ENCODE results near the gene NUTM1. TPM values are rescaled to one million over a fixed set of nuclear protein-coding genes. Genes with fewer than 3 reads are reported as not detected.
"Not testable (repeated sequence)": the region's sequence is repeated elsewhere in the genome, so short reads cannot be mapped to it uniquely, and the experiment has no call there.

Gene NUTM1
- polyA plus RNA-seq, 1 experiment, result not detected

DNA sequence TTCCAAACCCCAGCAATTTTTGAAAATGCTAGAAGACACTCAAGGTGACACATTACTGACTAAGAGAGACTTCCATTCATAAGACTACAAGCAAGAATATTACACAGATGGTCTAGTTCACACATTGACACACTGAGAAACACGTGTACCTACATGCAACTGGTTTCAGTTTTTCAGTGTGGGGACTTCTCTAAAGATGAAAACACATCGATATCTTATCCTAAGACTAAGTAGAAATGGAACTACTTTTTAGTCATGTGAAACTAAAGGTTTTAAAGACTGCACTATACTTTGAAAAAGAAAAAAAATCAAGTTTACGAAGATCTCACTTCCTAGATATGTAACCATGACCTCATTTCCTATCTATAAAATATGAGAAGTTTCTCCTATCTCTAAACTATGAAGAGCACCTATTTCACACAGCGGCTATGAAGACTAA lies 60.1 kb downstream of the NUTM1 start:
- DNase-seq (ENCODE audit: low read depth, low spot score); H3K9me3 ChIP-seq (ENCODE audit: control insufficient read depth, insufficient read depth, low read length); H3K27me3 ChIP-seq (ENCODE audit: control insufficient read depth, insufficient read depth, low read length); CTCF ChIA-PET; H3K27ac ChIP-seq (ENCODE audit: low read depth, low read length); POLR2A ChIA-PET; H3K4me3 ChIP-seq (ENCODE audit: low read depth, low read length): not testable (repeated sequence)

DNA sequence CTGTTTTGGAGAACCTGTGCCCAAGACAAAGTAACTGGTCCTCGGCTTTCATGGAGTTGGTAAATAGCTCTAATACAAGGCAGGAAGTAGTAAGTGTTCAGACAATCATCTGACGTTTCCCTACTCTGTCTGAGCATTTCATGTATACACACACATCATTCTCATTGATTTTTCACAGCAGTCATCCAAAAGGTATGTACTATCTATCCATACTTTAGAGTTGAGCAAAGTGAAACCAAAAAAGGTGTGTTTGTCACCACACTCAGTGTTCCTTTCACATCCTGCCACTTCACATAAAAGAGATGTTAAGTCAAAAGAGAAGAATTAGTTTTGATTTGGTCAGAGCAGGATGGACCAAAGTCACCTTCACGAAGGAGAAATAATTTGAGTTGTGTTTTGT lies 60.8 kb downstream of the NUTM1 start:
- POLR2A ChIA-PET; CTCF ChIA-PET; H3K27ac ChIP-seq (ENCODE audit: low read depth, low read length): not testable (repeated sequence)

More for the DNA sequence above, 60.8 kb downstream of the NUTM1 start:
- H3K4me3 ChIP-seq (ENCODE audit: low read depth, low read length); H3K27me3 ChIP-seq (ENCODE audit: control insufficient read depth, insufficient read depth, low read length); H3K9me3 ChIP-seq (ENCODE audit: control insufficient read depth, insufficient read depth, low read length); DNase-seq (ENCODE audit: low read depth, low spot score): not testable (repeated sequence)

Small RNA genes within 50 kb of the gene (small RNA-seq; reads per million reads assigned to genes)
- gene MIR1233-1 (ENCODE audit: insufficient read length, low read depth), result not detected
- gene RF00019 (ENCODE audit: insufficient read length, low read depth), result not detected

Other genes with a start within 250 kb of the NUTM1 start
- gene EMC7, start 241.5 kb upstream of the NUTM1 start, polyA plus RNA-seq (2011; rRNA removed), result 86.9 and 116 TPM in 2 replicates
- gene PGBD4, start 241.2 kb upstream of the NUTM1 start, polyA plus RNA-seq (2011; rRNA removed), result 1.6 and 2.2 TPM in 2 replicates
- 25.2 and 46.6 TPM in 2 replicates for gene KATNBL1, start 133.2 kb upstream of the NUTM1 start, polyA plus RNA-seq (2011; rRNA removed)
- gene EMC4, start 118.3 kb upstream of the NUTM1 start, polyA plus RNA-seq (2011; rRNA removed), result 84.1 and 89.4 TPM in 2 replicates
- 16.0 and 19.1 TPM in 2 replicates for gene SLC12A6, start 5.5 kb upstream of the NUTM1 start, polyA plus RNA-seq (2011; rRNA removed)
- gene NOP10, start 179 bp upstream of the NUTM1 start, polyA plus RNA-seq (2011; rRNA removed), result 262 and 363 TPM in 2 replicates
- gene LPCAT4, start 23.9 kb downstream of the NUTM1 start, polyA plus RNA-seq (2011; rRNA removed), result 20.4 and 23.2 TPM in 2 replicates
- gene GOLGA8A, start 94.5 kb downstream of the NUTM1 start, polyA plus RNA-seq (2011; rRNA removed), result 6.4 and 7.2 TPM in 2 replicates
- 21.3 and 25.6 TPM in 2 replicates for gene GOLGA8B, start 240.3 kb downstream of the NUTM1 start, polyA plus RNA-seq (2011; rRNA removed)